ENCODE data around the gene GLRX2. TPM values are rescaled to one million over a fixed set of nuclear protein-coding genes. Genes with fewer than 3 reads are reported as not detected.

Gene GLRX2
- total and polyA plus RNA-seq, 2 of the 8 experiments (the other 6 are each of a cell fraction or from before 2014, with no cell fraction given): 4.8 to 13.5 TPM

GRCh38 chr1:193068013-193068412, 37.2 kb downstream of the GLRX2 start:
- CTCF ChIA-PET (ENCODE audit: partially characterized antibody): interaction anchor here (1.2 kb wide), 1 partner anchor 29 kb away, joined by 3 read pairs; no protein-coding TSS in a partner anchor
- no peak for FAIRE-seq

More at GRCh38 chr1:193068013-193068412, 37.2 kb downstream of the GLRX2 start:
- Histone ChIP-seq H4K8ac (ENCODE audit: extremely low read depth, insufficient read depth, low read length) (no peak overlapping the region), H2BK20ac (ENCODE audit: low read length) (no peak overlapping the region), H2BK5ac (ENCODE audit: low read depth, low read length) (no peak overlapping the region), H3K18ac (ENCODE audit: extremely low read depth, low read length) (no peak overlapping the region), H3K4me1 (replicated peaks in 1 of 4; ENCODE audit: control insufficient read depth in 3 of 4, insufficient read depth in 4 of 4, low read length in 3 of 4) (peaks cover 0 to 9% (median 1%) of the 10 kb centered on the region in 4 experiments; a peak in 2 of 7 replicates), H3K27ac (ENCODE audit: low read depth, low read length) (no peak overlapping the region), H3K79me1 (ENCODE audit: low read depth, low read length) (peaks cover 9% of the 10 kb centered on the region; the same call in 1 of the 2 replicates), H3K23ac (ENCODE audit: insufficient read length) (no peak overlapping the region), H2BK12ac (ENCODE audit: low read depth, low read length) (no peak overlapping the region), H2AK5ac (ENCODE audit: low read depth, low read length) (no peak overlapping the region), H4K20me1 (replicated peaks in 1 of 2; ENCODE audit: control insufficient read depth in 1 of 2, insufficient read depth in 2 of 2, low read length in 2 of 2) (peaks cover 10 to 17% of the 10 kb centered on the region in 2 experiments), H4K5ac (ENCODE audit: insufficient read length, low read depth, low read length) (no peak overlapping the region), H2AFZ (ENCODE audit: low read length) (no peak overlapping the region), H3K9ac (replicated peaks in 1 of 4; ENCODE audit: extremely low read depth in 1 of 4, low read depth in 3 of 4, low read length in 3 of 4) (no peak overlapping the region), H3K23me2 (ENCODE audit: low read depth, low read length) (no peaks in the 10 kb centered on the region), H2BK15ac (ENCODE audit: low read length) (no peak overlapping the region), H3K56ac (replicated peaks; ENCODE audit: insufficient read length, low read depth, low read length) (no peak overlapping the region), H3K4ac (replicated peaks; ENCODE audit: insufficient read length, low read depth, low read length) (no peak overlapping the region), H3K14ac (ENCODE audit: insufficient read length) (no peak overlapping the region), H3K27me3 (replicated peaks in 1 of 4; ENCODE audit: control insufficient read depth in 3 of 4, extremely low read depth in 1 of 4, insufficient read depth in 3 of 4, low read length in 3 of 4) (no peaks in the 10 kb centered on the region), H3K4me2 (ENCODE audit: insufficient read depth in 1 of 2, low read depth in 2 of 2, low read length in 2 of 2) (no peak overlapping the region), H3K4me3 (ENCODE audit: extremely low read depth in 1 of 4, insufficient read depth in 2 of 4, low read depth in 3 of 4, low read length in 4 of 4) (no peak overlapping the region), H3K36me3 (ENCODE audit: control insufficient read depth in 2 of 4, insufficient read depth in 4 of 4, low read length in 3 of 4) (peaks cover 0 to 5% (median 1%) of the 10 kb centered on the region in 4 experiments; a peak in 2 of 8 replicates), H2BK120ac (replicated peaks; ENCODE audit: low read depth, low read length) (no peak overlapping the region), H3K79me2 (ENCODE audit: control insufficient read depth in 1 of 2, insufficient read depth in 2 of 2, low read length in 2 of 2) (peaks cover 10 to 79% of the 10 kb centered on the region in 2 experiments; a peak in 3 of 4 replicates), H4K91ac (replicated peaks; ENCODE audit: insufficient read length, low read length) (no peak overlapping the region), H3K9me3 (ENCODE audit: insufficient read depth in 2 of 2, low read depth in 1 of 2, low read length in 1 of 2) (no peaks in the 10 kb centered on the region)
- DNase-seq (ENCODE audit: low read depth in 1 of 2, low spot score in 2 of 2): no peak
- no peak for TF ChIP-seq KDM1A (IDR thresholded peaks at IDR 0.05; ENCODE audit: borderline replicate concordance, low read length)
- TF ChIP-seq, protein P1, sequence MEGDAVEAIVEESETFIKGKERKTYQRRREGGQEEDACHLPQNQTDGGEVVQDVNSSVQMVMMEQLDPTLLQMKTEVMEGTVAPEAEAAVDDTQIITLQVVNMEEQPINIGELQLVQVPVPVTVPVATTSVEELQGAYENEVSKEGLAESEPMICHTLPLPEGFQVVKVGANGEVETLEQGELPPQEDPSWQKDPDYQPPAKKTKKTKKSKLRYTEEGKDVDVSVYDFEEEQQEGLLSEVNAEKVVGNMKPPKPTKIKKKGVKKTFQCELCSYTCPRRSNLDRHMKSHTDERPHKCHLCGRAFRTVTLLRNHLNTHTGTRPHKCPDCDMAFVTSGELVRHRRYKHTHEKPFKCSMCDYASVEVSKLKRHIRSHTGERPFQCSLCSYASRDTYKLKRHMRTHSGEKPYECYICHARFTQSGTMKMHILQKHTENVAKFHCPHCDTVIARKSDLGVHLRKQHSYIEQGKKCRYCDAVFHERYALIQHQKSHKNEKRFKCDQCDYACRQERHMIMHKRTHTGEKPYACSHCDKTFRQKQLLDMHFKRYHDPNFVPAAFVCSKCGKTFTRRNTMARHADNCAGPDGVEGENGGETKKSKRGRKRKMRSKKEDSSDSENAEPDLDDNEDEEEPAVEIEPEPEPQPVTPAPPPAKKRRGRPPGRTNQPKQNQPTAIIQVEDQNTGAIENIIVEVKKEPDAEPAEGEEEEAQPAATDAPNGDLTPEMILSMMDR (IDR thresholded peaks at IDR 0.05; ENCODE audit: control extremely low read depth in 1 of 3, insufficient read depth in 1 of 3, low read depth in 1 of 3, low read length in 3 of 3): no peak
- POLR2A ChIA-PET (ENCODE audit: partially characterized antibody): no interaction called here
